CD4-positive, alpha-beta T cell (primary cell): ENCODE data around the gene TEAD3. TPM values are rescaled to one million over a fixed set of nuclear protein-coding genes. Genes with fewer than 3 reads are reported as not detected.
"Not testable (repeated sequence)": the region's sequence is repeated elsewhere in the genome, so short reads cannot be mapped to it uniquely, and the experiment has no call there.

Source experiments
- ATAC-seq: fragments of 200-7000 bp; cut with Tn5 transposase; one replicate; pipeline ENCODE4 v1.10.0; 2022; ENCODE audit warnings: mild to moderate bottlenecking; ENCODE audit not compliant: poor library complexity
- CTCF ChIA-PET: fragments of 350-600 bp; sonication (Branson Sonifier 250); formaldehyde crosslinking; loops from one replicate; lab custom pipeline; 2021; ENCODE audit warnings: antibody characterized with exemption, inconsistent platforms; lab: Charles Lee
- POLR2A ChIA-PET: fragments of 350-600 bp; sonication (Branson Sonifier 250); formaldehyde crosslinking; loops from one replicate; lab custom pipeline; 2021; ENCODE audit warnings: antibody characterized with exemption, inconsistent platforms; lab: Charles Lee
- DNase-seq, 14 experiments: peaks; one replicate each; pipeline ENCODE4 v3.0.0-alpha.2; 2013 to 2020; ENCODE audit warnings: mixed read lengths in 2 of 14
- H3K27ac ChIP-seq, 2 donors: one replicate each; pipeline versions ENCODE4 v1.5.1 to v1.7.0; 2013; ENCODE audit warnings: low read length in 2 of 2, low read depth in 1 of 2, mild to moderate bottlenecking in 1 of 2
- H3K27me3 ChIP-seq, 2 experiments: 1 replicate in 1 of 2; 2 replicates in 1 of 2; pipeline versions ENCODE4 v1.6.1 to v1.7.0; 2013; ENCODE audit warnings: low read length in 2 of 2, control low read depth in 1 of 2, mild to moderate bottlenecking in 1 of 2, moderate library complexity in 1 of 2; ENCODE audit not compliant: insufficient read depth in 2 of 2, control insufficient read depth in 1 of 2
- H3K36me3 ChIP-seq: one replicate; pipeline ENCODE4 v1.6.1; 2013; ENCODE audit warnings: low read length, control low read depth; ENCODE audit not compliant: insufficient read depth
- H3K4me1 ChIP-seq: one replicate; pipeline ENCODE4 v1.6.1; 2013; ENCODE audit warnings: low read length, control low read depth; ENCODE audit not compliant: insufficient read depth
- H3K4me3 ChIP-seq: one replicate; pipeline ENCODE4 v1.5.1; 2013; ENCODE audit warnings: mild to moderate bottlenecking, low read length, moderate library complexity
- H3K9me3 ChIP-seq, 2 experiments: 1 replicate in 1 of 2; 2 replicates in 1 of 2; pipeline versions ENCODE4 v1.6.1 to v1.7.0; 2013; ENCODE audit warnings: low read length in 2 of 2, mild to moderate bottlenecking in 2 of 2, control low read depth in 1 of 2, moderate library complexity in 1 of 2; ENCODE audit not compliant: control insufficient read depth in 1 of 2, insufficient read depth in 1 of 2
- H3K27ac Mint-ChIP-seq: one replicate; pipeline ENCODE4 v1.8.0; 2020; ENCODE audit warnings: mixed read lengths
- H3K27me3 Mint-ChIP-seq: one replicate; pipeline ENCODE4 v1.8.0; 2021; ENCODE audit warnings: mixed read lengths
- H3K36me3 Mint-ChIP-seq: one replicate; pipeline ENCODE4 v1.8.0; 2021; ENCODE audit warnings: low read depth, mixed read lengths
- H3K4me1 Mint-ChIP-seq: one replicate; pipeline ENCODE4 v1.8.0; 2021; ENCODE audit warnings: low read depth, mixed read lengths
- H3K4me3 Mint-ChIP-seq: one replicate; pipeline ENCODE4 v1.8.0; 2020; ENCODE audit warnings: mild to moderate bottlenecking, mixed read lengths
- H3K9me3 Mint-ChIP-seq: one replicate; pipeline ENCODE4 v1.8.0; 2020; ENCODE audit warnings: mixed read lengths
- CTCF ChIP-seq: fragments of 200-600 bp; IDR thresholded peaks from one replicate; pipeline ENCODE4 v1.8.0; 2022; ENCODE audit warnings: antibody characterized with exemption, mild to moderate bottlenecking
- intact Hi-C, 2 experiments: fragments of 100-400 bp; cut with DNase I in 1 of 2; cut with micrococcal nuclease in 1 of 2; formaldehyde crosslinking; loops; one replicate each; pipeline versions ENCODE4 v1.15.1 to v1.9.0; 2023 to 2025; cut with DNase I, micrococcal nuclease
- total RNA-seq, 174 experiments: library from RNA in 2 of 174; stranded (reverse) in 2 of 174; gene quantifications; one replicate each; pipeline ENCODE4 v1.2.3 and lab custom pipeline; 2021 to 2026

Gene TEAD3
- total RNA-seq, 2 experiments from 2014 or later, result 0.11 TPM; not detected in 1

GRCh38 chr6:35541836-35542235 is 45.0 kb upstream of the TEAD3 start:
- Histone ChIP-seq H3K27ac (no peak overlapping the region), H3K4me3 (no peak overlapping the region), H3K27me3 (no peaks in the 10 kb centered on the region), H3K36me3 (no peaks in the 10 kb centered on the region), H3K4me1 (no peaks in the 10 kb centered on the region), H3K9me3 (peaks cover 0 to 12% of the 10 kb centered on the region in 2 experiments)
- ChIA-PET POLR2A (no interaction called here), CTCF (no interaction called here)
- intact Hi-C loops, result no loop called here
- Mint-ChIP-seq H3K4me3 (no peak overlapping the region), H3K9me3 (no peaks in the 10 kb centered on the region), H3K27me3 (no peaks in the 10 kb centered on the region), H3K27ac (no peak overlapping the region), H3K36me3 (no peaks in the 10 kb centered on the region), H3K4me1 (peaks cover 6% of the 10 kb centered on the region)
- TF ChIP-seq CTCF, result no peak
- ATAC-seq (no peak), DNase-seq (no peak)

DNA sequence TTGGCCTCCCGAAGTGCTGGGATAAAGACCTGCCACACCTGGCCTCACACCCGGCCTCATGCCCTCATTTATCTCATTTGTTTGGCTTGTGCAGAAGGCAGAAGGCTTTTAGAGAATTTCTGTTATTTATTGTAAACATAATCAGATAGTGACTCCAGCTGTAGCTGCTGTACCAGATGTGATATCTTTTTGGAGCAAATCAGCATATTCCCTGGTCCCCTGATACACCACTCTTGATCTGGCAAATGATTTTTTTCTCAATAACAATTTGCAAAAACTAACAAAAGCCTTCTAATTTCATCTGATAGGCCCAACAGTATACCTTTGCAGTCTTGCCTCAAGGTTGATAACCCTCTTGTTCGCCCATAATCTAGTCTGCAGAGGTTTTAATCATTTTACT is 42.3 kb upstream of the TEAD3 start:
- CTCF ChIA-PET, result no interaction called here
- DNase-seq (no peak), ATAC-seq (no peak)
- H3K4me3 ChIP-seq, result no peak overlapping the region
- H3K36me3 Mint-ChIP-seq, result no peaks in the 10 kb centered on the region
- H3K4me1 ChIP-seq, result peaks cover 6% of the 10 kb centered on the region
- H3K27ac ChIP-seq, result no peak overlapping the region
- no peaks in the 10 kb centered on the region for H3K27me3 Mint-ChIP-seq
- no peaks in the 10 kb centered on the region for H3K9me3 Mint-ChIP-seq
- TF ChIP-seq CTCF, result no peak
- POLR2A ChIA-PET, result no interaction called here
- H3K27me3 ChIP-seq, result no peaks in the 10 kb centered on the region
- peaks cover 0 to 12% of the 10 kb centered on the region in 2 experiments for H3K9me3 ChIP-seq
- intact Hi-C loops, result no loop called here
- no peak overlapping the region for H3K4me3 Mint-ChIP-seq
- no peaks in the 10 kb centered on the region for H3K36me3 ChIP-seq
- H3K27ac Mint-ChIP-seq, result no peak overlapping the region
- peaks cover 10% of the 10 kb centered on the region for H3K4me1 Mint-ChIP-seq

- H3K27ac Mint-ChIP-seq, CTCF ChIA-PET, POLR2A ChIA-PET, H3K27ac ChIP-seq, H3K4me3 ChIP-seq, H3K9me3 ChIP-seq, H3K4me1 Mint-ChIP-seq, H3K9me3 Mint-ChIP-seq, H3K4me3 Mint-ChIP-seq, ATAC-seq, DNase-seq, intact Hi-C loops, H3K27me3 Mint-ChIP-seq, H3K36me3 ChIP-seq, H3K4me1 ChIP-seq, H3K36me3 Mint-ChIP-seq, H3K27me3 ChIP-seq: not testable (repeated sequence)
Observed at GRCh38 chr6:35535847-35536246, 39.0 kb upstream of the TEAD3 start.

GRCh38 chr6:35534407-35535170 is 37.7 kb upstream of the TEAD3 start:
- no peaks in the 10 kb centered on the region for H3K27me3 Mint-ChIP-seq
- DNase-seq, result no peak
- no peak for ATAC-seq
- H3K4me3 Mint-ChIP-seq, result no peak overlapping the region
- POLR2A ChIA-PET, result no interaction called here
- H3K4me1 Mint-ChIP-seq, result peaks cover 6% of the 10 kb centered on the region
- H3K27me3 ChIP-seq, result no peaks in the 10 kb centered on the region
- H3K36me3 ChIP-seq, result no peaks in the 10 kb centered on the region
- CTCF ChIA-PET, result no interaction called here
- H3K27ac ChIP-seq, result no peak overlapping the region
- peaks cover 6% of the 10 kb centered on the region for H3K4me1 ChIP-seq
- no peak overlapping the region for H3K27ac Mint-ChIP-seq
- intact Hi-C loops, result no loop called here
- H3K4me3 ChIP-seq, result no peak overlapping the region
- H3K9me3 Mint-ChIP-seq, result no peaks in the 10 kb centered on the region
- no peaks in the 10 kb centered on the region for H3K36me3 Mint-ChIP-seq
- no peaks in the 10 kb centered on the region for H3K9me3 ChIP-seq
- no peak for TF ChIP-seq CTCF
